GM21360 (cell line): ENCODE measurements around the gene LMCD1.
A peak's percentile ranks its signal among the peaks of the same experiment; 100 is the strongest.

Source experiments
- ATAC-seq: cut with Tn5 transposase; IDR thresholded peaks from one replicate; pipeline ENCODE4 v1.9.1; 2021; ENCODE audit warnings: mild to moderate bottlenecking, moderate library complexity; ENCODE audit not compliant: unreplicated experiment

LMCD1 gene

DNA sequence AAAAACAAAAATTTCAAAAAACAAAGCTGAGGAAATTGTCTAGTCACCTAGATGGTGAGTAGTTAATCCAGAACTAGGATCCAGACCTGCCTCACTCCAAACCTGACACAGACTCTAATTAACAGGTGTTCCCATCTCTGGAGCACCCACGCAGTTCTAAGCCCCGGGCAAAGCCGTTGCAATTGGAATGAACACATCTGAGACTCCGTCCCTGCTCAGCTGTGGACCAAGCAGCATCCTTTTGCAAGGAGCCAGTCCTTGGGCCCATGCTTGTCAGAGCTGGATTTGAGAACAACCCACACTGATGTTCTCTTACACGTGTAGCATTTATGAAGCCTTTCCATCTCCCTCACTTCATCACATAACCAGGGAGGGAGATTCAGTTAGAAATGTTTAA is 54.8 kb downstream of the LMCD1 start:
- no peak for ATAC-seq

- ATAC-seq: no peak
Measured at GRCh38 chr3:8557298-8557697, 55.7 kb downstream of the LMCD1 start.

DNA sequence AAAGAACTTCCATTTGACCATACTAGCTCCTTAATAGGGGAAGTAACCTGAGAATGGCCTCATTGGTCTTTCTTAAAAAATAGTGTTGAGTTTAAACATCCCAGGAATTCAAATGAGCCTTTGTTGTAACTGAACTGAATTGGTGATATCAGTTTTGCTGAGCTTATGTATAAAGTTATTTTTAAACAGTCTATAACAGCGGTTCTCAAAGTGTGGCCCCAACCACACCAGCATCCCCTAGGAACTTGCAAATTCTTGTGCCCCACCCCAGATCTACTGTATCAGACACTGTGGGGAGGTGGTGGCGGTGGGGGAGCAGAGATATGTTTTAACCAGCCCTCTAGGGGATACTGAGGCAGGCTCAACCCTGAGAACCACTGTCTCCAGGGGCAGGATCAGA is 57.0 kb downstream of the LMCD1 start:
- no peak for ATAC-seq

DNA sequence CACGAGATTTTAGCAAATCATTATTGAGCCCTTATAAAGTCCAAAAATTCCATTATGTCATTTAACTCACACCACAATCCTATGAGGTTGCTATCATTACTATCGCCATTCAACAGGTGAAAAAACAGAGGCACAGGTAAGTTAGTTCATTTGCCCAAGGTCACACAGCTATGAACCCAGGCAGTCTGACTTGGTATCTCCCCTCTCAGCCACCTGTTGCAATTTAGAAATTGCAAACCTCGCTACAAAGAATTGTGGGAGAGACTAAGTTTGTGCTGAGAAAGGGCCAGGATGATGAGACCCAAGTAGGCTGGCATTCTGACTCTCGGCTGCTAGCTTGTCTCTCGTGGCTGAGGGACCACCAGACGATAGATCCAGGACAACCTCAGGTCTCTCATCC is 57.7 kb downstream of the LMCD1 start:
- no peak for ATAC-seq

GRCh38 chr3:8560366-8561007 is 58.9 kb downstream of the LMCD1 start:
- no peak for ATAC-seq

- no peak for ATAC-seq
Measured at GRCh38 chr3:8561370-8561769, 59.7 kb downstream of the LMCD1 start.

- no peak for ATAC-seq
Measured at GRCh38 chr3:8562081-8562595, 60.5 kb downstream of the LMCD1 start.

DNA sequence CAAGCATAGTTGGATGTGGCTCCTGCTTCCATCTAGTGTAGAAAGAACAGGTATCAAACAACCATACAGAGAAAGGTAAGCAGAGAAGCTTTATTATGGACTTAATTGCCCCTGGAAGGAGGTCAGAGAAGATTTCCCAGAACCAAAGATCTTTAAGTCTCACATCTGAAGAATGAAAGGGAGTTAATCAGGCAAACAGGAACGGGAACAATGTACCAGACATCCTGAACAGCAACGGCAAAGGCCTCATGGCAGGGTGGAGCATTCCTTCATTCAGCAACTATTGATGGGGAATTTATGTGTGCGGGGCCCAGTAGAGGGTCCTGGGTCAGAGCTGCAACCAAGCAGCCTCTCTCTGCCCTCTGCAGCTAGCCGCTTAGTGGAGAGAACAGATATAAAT is 61.5 kb downstream of the LMCD1 start:
- no peak for ATAC-seq

DNA sequence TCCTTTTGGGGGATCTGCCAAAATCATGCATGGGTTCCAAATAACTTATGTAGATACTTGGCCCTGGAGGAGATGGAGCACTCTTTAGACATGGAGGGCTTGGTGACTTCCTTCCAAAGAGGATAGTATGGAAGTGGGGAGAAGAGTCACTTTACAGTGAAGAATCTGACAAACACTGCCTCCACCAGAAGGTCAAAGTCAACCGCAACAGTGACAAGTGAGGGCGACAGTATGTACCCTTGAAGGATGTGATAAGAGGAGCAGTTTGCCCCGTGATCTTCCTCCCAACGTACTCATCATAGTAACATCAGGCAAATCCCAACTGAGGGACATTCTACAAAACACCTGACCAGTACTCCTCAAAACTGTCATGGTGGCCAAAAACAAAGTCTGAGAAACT is 62.0 kb downstream of the LMCD1 start:
- ATAC-seq: no peak

- ATAC-seq: no peak
Measured at GRCh38 chr3:8565376-8565775, 63.8 kb downstream of the LMCD1 start.

GRCh38 chr3:8567784-8568575 is 66.4 kb downstream of the LMCD1 start:
- no peak for ATAC-seq

- no peak for ATAC-seq
Measured at GRCh38 chr3:8571256-8571655, 69.6 kb downstream of the LMCD1 start.

DNA sequence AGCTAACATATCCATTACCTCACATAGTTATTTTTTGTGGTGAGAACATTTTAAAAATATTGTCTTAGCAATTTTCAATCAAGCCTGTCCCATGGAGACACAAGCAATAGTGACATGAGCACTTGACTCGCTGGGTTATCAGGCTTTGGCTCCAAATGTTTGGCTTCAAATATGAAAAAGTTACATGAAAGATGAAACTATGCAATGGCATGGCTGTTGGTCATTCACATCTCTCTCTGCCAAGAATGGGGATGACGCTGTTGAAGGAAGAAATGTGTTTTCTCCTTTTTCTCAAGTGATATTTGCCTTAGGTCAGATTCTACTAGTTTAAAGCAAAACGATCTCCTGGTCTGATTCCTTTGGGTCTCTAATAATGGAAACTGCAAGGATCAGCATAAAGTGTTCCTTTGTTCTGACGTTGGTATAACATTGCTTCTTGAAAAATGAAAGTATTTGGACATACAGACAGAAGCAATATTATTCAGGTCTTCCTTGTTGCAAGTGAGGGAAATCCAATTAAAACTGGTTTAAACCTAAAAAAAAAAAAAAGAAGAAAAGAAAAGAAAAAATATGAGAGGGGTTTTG is 71.8 kb downstream of the LMCD1 start:
- no peak for ATAC-seq

DNA sequence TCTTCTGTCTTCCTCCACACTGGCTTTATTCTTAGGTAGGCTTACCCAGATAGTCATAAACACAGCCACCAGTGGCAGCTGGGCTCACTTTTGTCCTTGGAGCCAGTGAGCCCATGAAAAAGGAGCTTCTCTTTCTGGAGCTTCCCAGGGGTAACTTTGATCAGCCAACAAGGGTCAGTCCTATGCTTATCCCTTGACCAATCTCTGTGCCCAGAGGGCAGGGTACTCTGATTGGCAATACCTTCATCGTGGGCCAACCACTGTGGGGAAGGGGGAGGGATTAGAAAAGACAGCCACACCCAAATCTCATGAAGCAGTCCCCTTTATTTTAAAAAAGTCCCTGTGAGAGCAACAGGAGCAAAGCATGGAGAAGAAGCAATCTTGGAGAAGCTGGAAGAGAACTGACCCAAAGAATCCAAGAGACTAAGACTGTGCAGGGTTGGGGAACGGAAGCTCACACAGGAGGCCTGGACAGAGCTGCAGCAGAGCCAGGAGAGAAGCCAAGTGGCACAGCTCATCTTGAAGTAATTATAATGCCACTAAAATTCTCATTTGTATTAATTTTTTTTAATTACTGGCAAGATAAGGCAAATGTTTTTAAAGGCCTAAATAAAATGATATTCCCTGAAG is 72.5 kb downstream of the LMCD1 start:
- ATAC-seq: no peak

GRCh38 chr3:8574670-8575322 is 73.2 kb downstream of the LMCD1 start:
- no peak for ATAC-seq

DNA sequence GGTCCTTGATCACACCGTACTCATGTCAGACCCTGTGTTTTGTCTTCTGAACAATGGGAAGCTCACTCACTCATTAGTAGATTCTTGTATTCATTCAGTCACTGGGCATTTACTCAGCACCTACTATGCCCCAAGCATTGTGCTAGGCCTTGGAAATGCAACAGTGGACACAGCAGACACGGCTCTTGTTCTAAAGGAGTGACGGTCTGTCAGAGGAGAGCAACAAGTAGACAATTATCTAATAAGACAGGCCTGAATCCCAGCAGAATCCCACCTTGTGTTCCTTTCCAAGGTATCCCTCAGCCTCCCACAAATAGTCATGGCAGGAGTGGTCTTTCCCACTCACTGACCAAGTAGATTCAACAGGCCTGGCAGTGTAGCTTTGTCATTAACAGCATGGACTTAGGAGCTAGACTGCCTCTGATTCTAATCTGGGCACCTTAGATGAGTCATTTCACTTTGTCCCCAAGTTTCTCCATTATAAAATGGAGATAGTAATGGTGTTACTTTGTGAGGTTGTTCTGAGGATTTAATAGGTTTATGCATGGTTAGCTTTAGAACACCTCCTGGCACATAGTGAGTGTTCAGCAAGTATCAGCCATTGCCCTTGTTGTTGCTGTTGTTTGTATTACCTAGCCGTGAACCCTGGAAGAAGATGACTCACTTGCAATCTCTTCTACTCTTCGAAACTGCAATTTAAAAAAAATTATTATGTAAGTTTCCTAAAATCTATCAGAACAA is 73.9 kb downstream of the LMCD1 start:
- no peak for ATAC-seq

DNA sequence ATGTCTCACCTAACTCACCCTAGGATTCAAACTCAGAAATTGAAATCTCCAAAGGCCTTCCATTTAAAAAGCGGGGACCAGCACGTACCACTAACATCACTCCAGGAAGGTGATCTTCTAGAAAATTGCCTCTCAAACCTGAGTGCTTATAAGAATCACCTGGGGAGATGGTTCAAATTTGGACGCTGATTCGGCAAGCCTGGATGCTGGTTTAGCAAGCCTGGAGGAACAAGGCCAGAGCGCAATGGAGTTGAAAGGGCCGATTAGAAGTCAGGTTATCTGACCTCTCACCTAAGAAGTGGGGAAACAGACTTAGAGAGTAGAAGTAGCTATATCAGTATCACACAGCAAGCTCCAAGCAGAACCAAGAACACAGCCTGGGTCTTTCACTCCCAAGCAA is 74.8 kb downstream of the LMCD1 start:
- no peak for ATAC-seq

DNA sequence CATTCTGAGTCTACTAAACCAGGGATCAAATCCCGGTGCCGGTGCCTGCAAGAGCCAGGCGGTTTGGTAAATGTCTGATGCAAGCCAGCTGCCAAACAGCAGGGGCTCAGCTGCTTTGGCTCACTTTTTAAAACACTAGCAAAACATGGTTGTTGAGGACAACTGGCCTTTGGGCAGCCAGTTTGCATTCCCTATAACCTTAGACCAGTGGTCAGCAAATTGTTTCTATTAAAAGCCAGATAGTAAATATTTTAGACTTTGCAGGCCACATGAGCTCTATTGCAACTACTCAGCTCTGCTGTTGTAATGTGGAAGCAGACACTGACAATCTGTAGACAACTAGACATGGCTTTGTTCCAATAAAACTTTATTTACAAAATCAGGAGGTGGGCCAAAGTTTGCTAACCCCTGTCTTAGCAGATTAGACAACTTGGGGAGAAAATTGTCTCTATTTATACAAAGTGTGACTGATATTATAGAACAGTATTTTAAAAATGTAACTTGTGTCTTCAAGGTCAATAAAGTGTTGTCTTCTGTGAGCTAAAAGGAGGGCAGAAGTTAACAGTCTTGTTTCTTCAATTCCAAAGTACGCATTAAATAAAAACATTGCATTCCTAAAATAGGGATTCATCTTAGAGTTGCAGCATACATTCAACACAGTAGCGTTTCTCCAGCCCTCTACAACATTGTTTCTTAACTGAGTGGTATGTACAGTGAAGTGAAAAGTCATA is 75.4 kb downstream of the LMCD1 start:
- no peak for ATAC-seq

- peak; percentile 47 for ATAC-seq
Measured at GRCh38 chr3:8578282-8578681, 76.7 kb downstream of the LMCD1 start.

DNA sequence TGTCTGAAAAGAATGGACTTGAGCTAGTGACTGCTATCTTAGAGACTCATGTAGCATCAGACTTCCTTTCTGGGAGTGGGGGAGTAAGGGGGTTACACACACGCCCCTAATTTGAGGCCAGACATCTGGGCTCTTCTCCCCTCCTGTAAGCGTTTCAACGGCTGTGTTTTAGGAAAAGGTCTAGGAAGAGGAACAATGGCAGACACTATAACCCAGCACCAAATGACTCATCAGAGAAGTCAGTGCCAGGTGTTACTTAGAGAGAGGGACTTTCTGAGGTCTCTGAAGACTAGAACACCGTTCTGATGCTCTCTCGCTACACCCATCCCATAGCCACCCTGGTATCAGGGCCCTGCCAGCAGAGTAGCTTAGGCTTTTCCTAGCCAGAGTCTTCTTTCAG is 77.5 kb downstream of the LMCD1 start:
- peak; percentile 98 for ATAC-seq
